H1 (cell line): ENCODE measurements around the gene ZNF469. TPM values are rescaled to one million over a fixed set of nuclear protein-coding genes. Genes with fewer than 3 reads are reported as not detected.

Source experiments
- BCL11A ChIP-seq, 2 experiments: IDR thresholded peaks; one replicate each; pipeline ENCODE4 v1.6.1; 2011; ENCODE audit warnings: low read depth in 2 of 2, low read length in 2 of 2, mild to moderate bottlenecking in 2 of 2
- CBX8 ChIP-seq: fragments of 300-800, 300-1000 bp; sonication (generic); IDR thresholded peaks from 2 replicates; pipeline ENCODE4 v1.7.1; 2016; ENCODE audit warnings: low read depth, low read length, borderline replicate concordance
- HDAC2 ChIP-seq, 2 experiments: fragments of 300-600 bp in 1 of 2; sonication (generic) in 1 of 2; IDR thresholded peaks; 2 replicates each; pipeline ENCODE4 v1.6.1; 2011 to 2012; ENCODE audit warnings: low read depth in 2 of 2, low read length in 2 of 2, mild to moderate bottlenecking in 2 of 2, moderate library complexity in 2 of 2, borderline replicate concordance in 1 of 2, inconsistent platforms in 1 of 2
- RAD21 ChIP-seq, 2 experiments: IDR thresholded peaks in 1 of 2; conservative IDR thresholded peaks in 1 of 2; 2 replicates each; pipeline ENCODE4 v1.6.1; 2011; ENCODE audit warnings: low read depth in 2 of 2, low read length in 2 of 2, improper control_type of control experiment in 1 of 2, inconsistent platforms in 1 of 2, mild to moderate bottlenecking in 1 of 2, moderate library complexity in 1 of 2
- RBBP5 ChIP-seq: IDR thresholded peaks from 2 replicates; pipeline ENCODE4 v1.7.1; 2012; ENCODE audit warnings: low read depth, mild to moderate bottlenecking, inconsistent platforms, low read length, moderate library complexity, borderline replicate concordance
- YY1 ChIP-seq: IDR thresholded peaks from 2 replicates; pipeline ENCODE4 v1.6.1; 2011; ENCODE audit warnings: low read depth, mild to moderate bottlenecking, low read length
- polyA plus RNA-seq, 7 experiments: library from polyadenylated mRNA; depleted of rRNA in 3 of 7; stranded (reverse) in 5 of 7; unstranded in 2 of 7; fragments of >200 nt in 5 of 7; fragments of 200-250 nt in 2 of 7; gene quantifications; 1 replicate in 5 of 7; 2 replicates in 1 of 7; 4 replicates in 1 of 7; pipeline versions ENCODE4 v1.2.1 to v1.2.3, GENCODE V29; 2011 to 2013; ENCODE audit warnings: missing spikeins in 2 of 7, mixed read lengths in 2 of 7
- total RNA-seq: library from RNA; stranded (reverse); fragmentation: NEBNext Ultra II Directional; extraction: Animal tissue kit (Norgen Biotek cat#: 25700); gene quantifications from 2 replicates; pipeline ENCODE4 v1.2.1, GENCODE V29; 2021

ZNF469 gene
- total and polyA plus RNA-seq, 2 of the 8 experiments (the other 6 are each of a cell fraction or from before 2014, with no cell fraction given): 0.30 to 1.8 TPM

DNA sequence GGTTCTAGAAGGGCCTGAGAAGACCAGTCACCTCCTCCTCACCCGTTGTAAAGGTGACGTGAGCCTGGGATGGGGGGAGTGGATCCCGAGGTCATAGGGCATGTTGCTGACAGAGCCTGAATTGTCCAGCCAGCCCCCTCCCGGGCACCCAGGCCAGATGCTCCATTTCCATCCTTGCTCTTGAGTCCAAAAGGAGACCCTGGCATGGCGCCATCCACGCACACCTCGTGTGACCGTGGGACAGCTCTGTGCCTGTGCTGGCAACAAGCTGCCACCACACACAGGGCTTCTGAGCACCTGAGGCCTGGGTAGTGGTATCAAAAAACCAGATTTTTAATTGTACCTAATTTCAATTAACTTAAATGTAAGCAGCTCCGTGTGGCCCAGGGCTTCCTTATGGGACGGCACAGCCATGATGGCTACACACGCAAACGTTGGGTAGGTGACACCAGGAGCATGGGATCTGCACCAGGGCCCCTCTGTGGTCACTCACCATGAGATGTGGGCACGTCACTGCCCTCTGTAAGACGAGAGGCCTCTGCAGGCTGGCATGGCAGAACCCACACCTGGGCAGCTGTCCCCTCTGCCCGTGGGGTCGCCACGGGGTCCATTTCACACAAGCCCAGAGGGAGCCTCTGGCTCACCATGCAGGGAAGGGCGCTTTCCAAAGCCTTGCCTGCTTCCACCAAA, 37.6 kb upstream of the ZNF469 start (continued):
- TF ChIP-seq CBX8 (no peak), BCL11A (IDR thresholded peaks at IDR 0.05; ENCODE audit: low read depth in 2 of 2, low read length in 2 of 2) (no peak), RAD21 (IDR thresholded peaks at IDR 0.05 in 1 of 2, conservative IDR thresholded peaks at IDR 0.05 in 1 of 2; ENCODE audit: low read depth in 2 of 2, low read length in 2 of 2) (no peak), RBBP5 (no peak), YY1 (no peak), HDAC2 (IDR thresholded peaks at IDR 0.05; ENCODE audit: borderline replicate concordance in 1 of 2, low read depth in 2 of 2, low read length in 2 of 2) (no peak)
- TF ChIP-seq, all 59 proteins: peak for 0
